LNCaP clone FGC (cell line): Measurements from ENCODE around the gene PIMREG.

Experiments
- DNase-seq: peaks from one replicate; pipeline ENCODE4 v3.0.0-alpha.2; 2011; ENCODE audit warnings: low read depth
- H3K4me3 ChIP-seq: 2 replicates; pipeline ENCODE4 v1.5.1; 2011; ENCODE audit warnings: mild to moderate bottlenecking, low read depth, low read length, control low read depth
- CTCF ChIP-seq: IDR thresholded peaks from 2 replicates; pipeline ENCODE4 v1.5.1; 2012; ENCODE audit warnings: mild to moderate bottlenecking; ENCODE audit not compliant: control insufficient read depth, insufficient read depth; ENCODE audit errors: extremely low read depth

The PIMREG gene

GRCh38 chr17:6462692-6463091 is 18.4 kb downstream of the PIMREG start:
- no peak for DNase-seq
- no peak overlapping the region for H3K4me3 ChIP-seq
- no peak for TF ChIP-seq CTCF

GRCh38 chr17:6463616-6464445 is 19.6 kb downstream of the PIMREG start:
- no peak for DNase-seq
- no peak overlapping the region for H3K4me3 ChIP-seq
- TF ChIP-seq CTCF, result no peak

- no peak for TF ChIP-seq CTCF
- DNase-seq, result no peak
- no peak overlapping the region for H3K4me3 ChIP-seq
Observed at GRCh38 chr17:6464446-6465041, 20.3 kb downstream of the PIMREG start.

GRCh38 chr17:6465206-6466003 is 21.1 kb downstream of the PIMREG start:
- H3K4me3 ChIP-seq, result no peak overlapping the region
- TF ChIP-seq CTCF, result no peak
- DNase-seq, result no peak

- TF ChIP-seq CTCF, result no peak
- no peak overlapping the region for H3K4me3 ChIP-seq
- DNase-seq, result no peak
Observed at GRCh38 chr17:6467567-6467966, 23.3 kb downstream of the PIMREG start.

- no peak overlapping the region for H3K4me3 ChIP-seq
- no peak for DNase-seq
- TF ChIP-seq CTCF, result no peak
Observed at GRCh38 chr17:6468051-6468790, 24.0 kb downstream of the PIMREG start.
